Aorta (tissue), 5 donors: Measurements from ENCODE around the gene PAFAH1B2. TPM values are rescaled to one million over a fixed set of nuclear protein-coding genes. Genes with fewer than 3 reads are reported as not detected.

Source experiments
- ATAC-seq: fragments of 200-7000 bp; cut with Tn5 transposase; one replicate; pipeline ENCODE4 v1.9.1; 2022; ENCODE audit warnings: moderate library complexity; ENCODE audit not compliant: low FRiP score
- DNase-seq, 2 donors: peaks; one replicate each; pipeline ENCODE4 v3.0.0-alpha.2; 2020
- H3K27ac ChIP-seq, 2 donors: one replicate each; pipeline ENCODE4 v1.5.1; 2013; ENCODE audit warnings: low read length in 2 of 2, mild to moderate bottlenecking in 2 of 2, moderate library complexity in 2 of 2, control low read depth in 1 of 2, inconsistent platforms in 1 of 2, low read depth in 1 of 2
- H3K27me3 ChIP-seq, 2 donors: one replicate each; pipeline ENCODE4 v1.6.1; 2013; ENCODE audit warnings: control low read depth in 1 of 2, low read length in 1 of 2, mild to moderate bottlenecking in 1 of 2, moderate library complexity in 1 of 2; ENCODE audit not compliant: insufficient read depth in 2 of 2, control insufficient read depth in 1 of 2
- H3K36me3 ChIP-seq, 2 donors: one replicate each; pipeline ENCODE4 v1.6.1; 2013; ENCODE audit warnings: control low read depth in 1 of 2, low read length in 1 of 2, mild to moderate bottlenecking in 1 of 2; ENCODE audit not compliant: insufficient read depth in 2 of 2, control insufficient read depth in 1 of 2
- H3K4me1 ChIP-seq, 2 donors: one replicate each; pipeline ENCODE4 v1.6.1; 2013; ENCODE audit warnings: low read length in 2 of 2, control low read depth in 1 of 2, mild to moderate bottlenecking in 1 of 2, moderate library complexity in 1 of 2; ENCODE audit not compliant: insufficient read depth in 2 of 2, control insufficient read depth in 1 of 2
- H3K4me3 ChIP-seq, 2 donors: one replicate each; pipeline ENCODE4 v1.5.1; 2013; ENCODE audit warnings: low read length in 2 of 2, control low read depth in 1 of 2, mild to moderate bottlenecking in 1 of 2
- H3K9me3 ChIP-seq: one replicate; pipeline ENCODE4 v1.6.1; 2013; ENCODE audit warnings: mild to moderate bottlenecking, low read length; ENCODE audit not compliant: control insufficient read depth
- WGBS, 2 donors: extraction: QIAGEN DNeasy Blood & Tissue Kit; methylation state at CpG; one replicate each; pipeline ENCODE4 v1.1.7; 2013; 5-methylcytosine and 5-hydroxymethylcytosine counted together
- intact Hi-C, 2 donors: fragments of 100-400 bp; cut with DNase I; formaldehyde crosslinking; loops; one replicate each; pipeline versions ENCODE4 v1.14.2 to v1.15.0; 2022
- polyA plus RNA-seq, 2 donors: library from polyadenylated mRNA; stranded (reverse); fragments of 200-250 nt; gene quantifications; one replicate each; pipeline ENCODE4 v1.2.3, GENCODE V29; 2013
- total RNA-seq, 2 donors: library from RNA; stranded (reverse); fragmentation: NEBNext Ultra II Directional; extraction: Animal tissue kit (Norgen Biotek cat#: 25700); gene quantifications; one replicate each; pipeline ENCODE4 v1.2.1, GENCODE V29; 2021
- donor health status: healthy with polysubstance abuse.
- donor health status: Bipolar disorder and iron deficiency.
- donor health status: DM: no; HTN: no; CAD: no.
- donor health status: DM: no; HTN: no; CAD: no.
- donor health status: DM: yes; HTN: yes; CAD: no.

PAFAH1B2 gene
- total and polyA plus RNA-seq, 4 donors, result 18.2 to 73.5 (median 45.2) TPM

DNA sequence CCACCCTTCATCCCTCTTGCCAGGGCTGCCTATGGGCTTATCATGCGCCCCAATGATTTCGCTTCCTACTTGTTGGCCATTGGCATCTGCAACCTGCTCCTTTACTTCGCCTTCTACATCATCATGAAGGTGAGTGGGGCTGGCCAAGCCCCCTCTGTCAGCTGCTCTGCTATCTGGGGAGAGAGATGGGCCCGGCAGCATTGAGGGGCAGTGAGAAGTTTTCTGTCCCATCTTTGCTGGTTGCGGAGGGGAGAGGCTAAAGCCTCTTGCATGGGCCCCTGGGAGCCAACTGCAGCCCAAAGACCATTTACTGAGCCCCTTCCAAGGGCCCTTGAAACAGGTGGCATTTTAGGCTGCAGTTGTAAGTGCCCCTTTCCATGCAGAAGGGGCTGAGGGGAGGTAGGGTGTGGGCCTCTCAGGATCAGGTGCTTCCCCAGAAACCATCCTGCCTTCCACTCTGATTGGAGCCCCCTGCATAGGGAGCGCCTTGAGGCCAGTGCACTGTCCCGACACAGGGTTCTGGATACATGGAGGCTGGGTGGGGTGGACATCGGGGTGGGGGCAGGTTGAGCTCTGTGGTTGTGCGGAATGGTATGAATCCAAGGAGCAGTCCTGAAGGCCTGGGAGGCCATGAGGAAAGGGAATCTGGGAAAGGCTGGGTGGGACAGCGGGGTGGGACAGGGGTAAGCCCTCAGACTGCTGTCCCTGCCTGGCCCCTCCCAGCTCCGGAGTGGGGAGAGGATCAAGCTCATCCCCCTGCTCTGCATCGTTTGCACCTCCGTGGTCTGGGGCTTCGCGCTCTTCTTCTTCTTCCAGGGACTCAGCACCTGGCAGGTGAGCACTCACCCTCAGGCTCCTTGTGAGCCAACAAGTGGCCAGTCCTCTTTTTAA is 49.3 kb downstream of the PAFAH1B2 start:
- H3K27me3 ChIP-seq, result no peaks in the 10 kb centered on the region
- intact Hi-C loops, result no loop called here
- ATAC-seq (no peak), DNase-seq (peak; percentile 47 to 65)
- no peak overlapping the region for H3K27ac ChIP-seq
- 94% methylated on average over 15 of the region's 15 CpGs for WGBS, 2 donors
- H3K9me3 ChIP-seq, result no peaks in the 10 kb centered on the region
- H3K4me1 ChIP-seq, result no peaks in the 10 kb centered on the region
- no peak overlapping the region for H3K4me3 ChIP-seq
- peaks cover 0 to 2% of the 10 kb centered on the region in 2 donors for H3K36me3 ChIP-seq

DNA sequence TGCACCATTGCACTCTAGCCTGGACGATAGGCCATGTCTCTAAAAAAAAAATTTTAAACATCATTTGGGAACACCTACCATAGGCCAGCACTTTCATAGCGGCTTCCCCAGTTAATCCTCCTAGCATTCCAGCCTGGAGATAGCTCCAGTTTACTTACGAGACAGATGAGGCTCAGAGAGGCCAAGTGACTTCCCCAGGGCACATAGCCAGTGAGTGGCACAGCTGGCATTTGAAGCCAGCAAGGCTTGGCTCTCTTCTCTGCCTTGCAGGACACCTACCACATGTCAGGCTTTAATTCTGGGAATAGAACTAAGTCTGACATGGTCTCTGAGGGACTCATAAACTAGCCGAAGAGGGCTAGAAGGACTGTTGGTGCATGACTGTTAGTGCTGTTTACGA is 50.2 kb downstream of the PAFAH1B2 start:
- Histone ChIP-seq H3K27ac (no peak overlapping the region), H3K4me1 (no peaks in the 10 kb centered on the region), H3K4me3 (no peak overlapping the region), H3K36me3 (peaks cover 0 to 2% of the 10 kb centered on the region in 2 donors), H3K27me3 (no peaks in the 10 kb centered on the region), H3K9me3 (no peaks in the 10 kb centered on the region)
- 61 to 67% methylated on average over 5 of the region's 5 CpGs for WGBS, 2 donors
- DNase-seq, result peak; percentile 20 to 38
- no peak for ATAC-seq
- intact Hi-C loops, result no loop called here

DNA sequence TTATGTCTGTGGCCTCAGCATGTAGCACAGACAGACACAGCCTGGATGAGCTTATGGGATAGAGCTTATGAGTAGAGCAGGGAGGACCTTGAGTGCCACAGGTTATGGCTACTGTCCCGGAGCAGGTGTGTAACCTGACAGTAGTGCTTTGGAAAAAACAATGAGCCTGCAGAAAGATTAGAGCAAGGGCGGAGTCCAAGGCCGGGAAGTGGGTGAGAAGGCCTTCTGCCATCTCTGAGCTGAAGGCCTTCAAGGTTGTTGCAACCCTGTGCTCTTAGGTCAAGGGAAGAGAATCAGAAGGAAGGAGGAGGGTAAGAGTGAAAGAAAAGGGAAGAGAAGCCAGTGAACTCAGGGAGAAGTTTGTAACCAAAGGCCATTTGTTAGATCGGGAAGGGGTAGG is 51.2 kb downstream of the PAFAH1B2 start:
- no peaks in the 10 kb centered on the region for H3K36me3 ChIP-seq

DNA sequence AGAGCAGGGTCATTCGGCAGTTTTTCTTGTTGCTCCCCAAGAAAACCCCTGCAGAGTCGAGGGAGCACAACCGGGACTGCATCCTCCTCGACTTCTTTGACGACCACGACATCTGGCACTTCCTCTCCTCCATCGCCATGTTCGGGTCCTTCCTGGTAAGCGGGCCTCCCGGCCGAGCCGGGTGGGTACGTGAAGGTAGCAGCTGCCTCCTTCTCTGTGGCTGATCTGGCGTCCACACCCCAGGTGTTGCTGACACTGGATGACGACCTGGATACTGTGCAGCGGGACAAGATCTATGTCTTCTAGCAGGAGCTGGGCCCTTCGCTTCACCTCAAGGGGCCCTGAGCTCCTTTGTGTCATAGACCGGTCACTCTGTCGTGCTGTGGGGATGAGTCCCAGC is 51.7 kb downstream of the PAFAH1B2 start:
- Histone ChIP-seq H3K9me3 (no peaks in the 10 kb centered on the region), H3K36me3 (no peaks in the 10 kb centered on the region), H3K27ac (no peak overlapping the region), H3K4me3 (no peak overlapping the region), H3K4me1 (no peaks in the 10 kb centered on the region), H3K27me3 (no peaks in the 10 kb centered on the region)
- intact Hi-C loops, result no loop called here
- peak in 1 of 2 donors; percentile 52 for DNase-seq
- WGBS, 2 donors, result 93% methylated on average over 19 of the region's 19 CpGs
- ATAC-seq, result no peak

More for the DNA sequence above, 51.2 kb downstream of the PAFAH1B2 start:
- no peak overlapping the region for H3K27ac ChIP-seq
- intact Hi-C loops, result no loop called here
- peak in 1 of 2 donors; percentile 30 for DNase-seq
- no peaks in the 10 kb centered on the region for H3K27me3 ChIP-seq
- H3K9me3 ChIP-seq, result no peaks in the 10 kb centered on the region
- 87 to 92% methylated on average over 4 of the region's 4 CpGs for WGBS, 2 donors
- no peak for ATAC-seq
- no peak overlapping the region for H3K4me3 ChIP-seq
- no peaks in the 10 kb centered on the region for H3K4me1 ChIP-seq

DNA sequence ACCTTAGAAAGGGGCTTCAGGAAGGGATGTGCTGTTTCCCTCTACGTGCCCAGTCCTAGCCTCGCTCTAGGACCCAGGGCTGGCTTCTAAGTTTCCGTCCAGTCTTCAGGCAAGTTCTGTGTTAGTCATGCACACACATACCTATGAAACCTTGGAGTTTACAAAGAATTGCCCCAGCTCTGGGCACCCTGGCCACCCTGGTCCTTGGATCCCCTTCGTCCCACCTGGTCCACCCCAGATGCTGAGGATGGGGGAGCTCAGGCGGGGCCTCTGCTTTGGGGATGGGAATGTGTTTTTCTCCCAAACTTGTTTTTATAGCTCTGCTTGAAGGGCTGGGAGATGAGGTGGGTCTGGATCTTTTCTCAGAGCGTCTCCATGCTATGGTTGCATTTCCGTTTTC is 52.9 kb downstream of the PAFAH1B2 start:
- DNase-seq, result peak in 1 of 2 donors; percentile 41
- H3K4me3 ChIP-seq, result no peak overlapping the region
- no peak for ATAC-seq
- no peaks in the 10 kb centered on the region for H3K4me1 ChIP-seq
- WGBS, 2 donors, result 86% methylated on average over 7 of the region's 7 CpGs
- intact Hi-C loops, result loop anchor here in 1 of 2 donors (1.0 kb wide), 1 partner anchor 28 kb away; no protein-coding TSS in a partner anchor
- no peaks in the 10 kb centered on the region for H3K27me3 ChIP-seq
- no peaks in the 10 kb centered on the region for H3K9me3 ChIP-seq
- peak overlapping the region in 1 of 2 donors; percentile 99 for H3K27ac ChIP-seq
- H3K36me3 ChIP-seq, result peaks cover 0 to 5% of the 10 kb centered on the region in 2 donors

DNA sequence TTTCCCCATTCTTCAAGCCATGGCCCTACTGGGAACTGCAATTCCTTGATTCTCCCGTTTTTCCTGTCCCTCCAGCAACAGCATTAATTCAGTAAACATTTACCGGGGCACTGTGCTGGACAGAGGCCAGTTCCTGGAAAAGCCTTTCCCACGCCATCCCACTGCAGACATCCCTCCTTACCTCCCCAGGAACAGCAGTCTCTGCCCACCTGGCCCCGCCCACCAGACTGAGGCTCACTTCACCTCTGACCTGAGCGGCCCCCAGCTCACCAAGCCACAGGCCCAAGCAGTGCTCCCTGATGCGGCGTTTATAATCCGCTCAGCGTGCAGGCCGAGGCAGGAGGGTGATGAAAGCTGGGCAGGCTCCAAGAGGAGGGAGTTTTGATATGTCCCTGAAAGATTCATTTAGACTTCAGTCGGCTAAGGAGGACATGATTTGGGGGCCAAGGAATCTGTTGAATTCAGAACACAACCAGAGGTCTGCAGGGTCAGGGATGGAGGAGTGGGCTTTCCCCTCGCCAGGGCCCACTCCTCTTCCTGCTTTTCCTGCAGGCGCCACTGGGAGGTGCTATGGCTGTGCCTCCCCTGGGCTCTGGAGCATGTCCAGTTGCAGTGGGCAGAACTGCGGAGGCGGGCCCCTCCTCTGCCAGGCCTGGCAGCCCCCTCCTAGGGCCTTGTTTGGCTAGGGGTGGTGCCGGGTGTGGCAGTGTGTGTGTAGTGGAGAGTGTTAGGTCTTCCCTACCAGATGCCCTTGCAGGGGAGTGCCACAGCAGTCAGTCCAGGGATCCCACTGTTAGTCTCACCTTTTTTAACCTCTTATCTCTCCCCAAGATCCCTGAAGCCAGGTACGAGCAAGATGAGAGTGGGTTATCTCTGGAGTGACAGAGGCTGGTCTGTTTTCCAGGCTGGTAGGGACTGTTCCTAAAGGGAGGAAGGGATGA is 53.7 kb downstream of the PAFAH1B2 start:
- no peaks in the 10 kb centered on the region for H3K9me3 ChIP-seq
- peak; percentile 58 for ATAC-seq
- no peaks in the 10 kb centered on the region for H3K27me3 ChIP-seq
- DNase-seq, result peak; percentile 89 to 94
- WGBS, 2 donors, result 15 to 17% methylated on average over 17 of the region's 17 CpGs
- intact Hi-C loops, result loop anchor here (1.0 to 2.0 kb wide), 2 partner anchors 21 to 28 kb away; no protein-coding TSS in a partner anchor
- H3K4me3 ChIP-seq, result peak overlapping the region; percentile 41 to 46
- H3K36me3 ChIP-seq, result peaks cover 0 to 8% of the 10 kb centered on the region in 2 donors
- H3K27ac ChIP-seq, result peak overlapping the region; percentile 89 to 99
- H3K4me1 ChIP-seq, result no peaks in the 10 kb centered on the region

DNA sequence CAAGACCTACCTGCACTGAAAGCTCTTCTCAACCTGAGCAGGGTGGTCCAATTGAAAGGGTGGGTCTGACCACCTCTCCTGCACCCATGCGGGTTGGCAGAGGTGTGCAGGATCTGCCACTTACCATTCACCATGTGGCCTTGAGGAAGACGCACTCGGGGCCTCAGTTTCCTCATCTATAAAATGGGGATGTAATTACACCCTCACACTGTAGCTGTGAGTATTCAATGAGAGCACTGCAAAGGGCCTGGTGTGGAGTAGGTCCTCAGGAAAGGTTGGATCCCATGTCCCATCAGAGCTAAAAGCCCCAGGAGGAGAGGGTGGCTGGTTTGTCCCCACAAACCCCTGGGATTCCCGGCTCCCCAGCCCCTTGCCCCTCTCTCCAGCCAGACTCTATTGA is 54.5 kb downstream of the PAFAH1B2 start:
- no peaks in the 10 kb centered on the region for H3K4me1 ChIP-seq
- WGBS, 2 donors, result 20 to 27% methylated on average over 4 of the region's 4 CpGs
- H3K4me3 ChIP-seq, result peak overlapping the region; percentile 41 to 46
- H3K27ac ChIP-seq, result peak overlapping the region; percentile 89 to 99
- H3K9me3 ChIP-seq, result no peaks in the 10 kb centered on the region
- ATAC-seq, result no peak
- peaks cover 0 to 8% of the 10 kb centered on the region in 2 donors for H3K36me3 ChIP-seq
- peak in 1 of 2 donors; percentile 44 for DNase-seq
- intact Hi-C loops, result loop anchor here (1.0 to 2.0 kb wide), 2 partner anchors 20 to 23 kb away; no protein-coding TSS in a partner anchor
- H3K27me3 ChIP-seq, result no peaks in the 10 kb centered on the region
